Measurements from ENCODE around the gene ME1.

GRCh38 chr6:83185096-83185495 lies 245.8 kb downstream of the ME1 start:
- TF ChIP-seq EZH2 (IDR thresholded peaks at IDR 0.05; ENCODE audit: insufficient read depth, poor library complexity, severe bottlenecking) (no peak), EZH2phosphoT487 (IDR thresholded peaks at IDR 0.05; ENCODE audit: insufficient read depth, low read depth) (no peak)

Measured in GM23248 (cell line).